Measurements from ENCODE around the gene DUSP6. TPM values are rescaled to one million over a fixed set of nuclear protein-coding genes. Genes with fewer than 3 reads are reported as not detected.

The DUSP6 gene
- total and polyA plus RNA-seq, 2 of the 13 experiments (the other 11 are each of a cell fraction or from before 2014, with no cell fraction given): 40.9 to 161 TPM

- peak; percentile 61; the same call in 1 of the 2 replicates for TF ChIP-seq ETV5 (CRISPR knock-in tag; IDR thresholded peaks at IDR 0.05; ENCODE audit: borderline replicate concordance)
- TF ChIP-seq ZNF619 (CRISPR knock-in tag; IDR thresholded peaks at IDR 0.05): no peak
- no peak for TF ChIP-seq BORCS8-MEF2B (CRISPR knock-in tag; IDR thresholded peaks at IDR 0.05)
- no peak for TF ChIP-seq SMAD3 (CRISPR knock-in tag; IDR thresholded peaks at IDR 0.05)
- 0 out of 2 replicates have a peak, but pooled peaks have one; percentile 3 for TF ChIP-seq HOXD1 (CRISPR knock-in tag; IDR thresholded peaks at IDR 0.05)
- TF ChIP-seq POGK (CRISPR knock-in tag; conservative IDR thresholded peaks at IDR 0.05): 0 out of 2 replicates have a peak, but pooled peaks have one; percentile 10
- TF ChIP-seq RNF219 (CRISPR knock-in tag; IDR thresholded peaks at IDR 0.05): no peak
- TF ChIP-seq GFI1 (CRISPR knock-in tag; IDR thresholded peaks at IDR 0.05; ENCODE audit: borderline replicate concordance): peak; percentile 48
- no peak for TF ChIP-seq ATF6 (CRISPR knock-in tag; conservative IDR thresholded peaks at IDR 0.05)
- no peak for TF ChIP-seq ZSCAN9 (CRISPR knock-in tag; IDR thresholded peaks at IDR 0.05; ENCODE audit: borderline replicate concordance)
- TF ChIP-seq MTA3 (CRISPR knock-in tag; IDR thresholded peaks at IDR 0.05): no peak
- TF ChIP-seq RBFOX2 (IDR thresholded peaks at IDR 0.05; ENCODE audit: low read depth, low read length): 0 out of 2 replicates have a peak, but pooled peaks have one; percentile 20
- TF ChIP-seq GATAD1 (CRISPR knock-in tag; IDR thresholded peaks at IDR 0.05): no peak
- TF ChIP-seq ELF1 (CRISPR knock-in tag; IDR thresholded peaks at IDR 0.05): 0 out of 2 replicates have a peak, but pooled peaks have one; percentile 37
- no peak for TF ChIP-seq DNMT3B (CRISPR knock-in tag; conservative IDR thresholded peaks at IDR 0.05)
- no peak for TF ChIP-seq ZNF124 (CRISPR knock-in tag; IDR thresholded peaks at IDR 0.05)
- no peak for TF ChIP-seq CEBPZ (IDR thresholded peaks at IDR 0.05; ENCODE audit: low read length)
- no peak for TF ChIP-seq FOXA3 (CRISPR knock-in tag; IDR thresholded peaks at IDR 0.05)
- no peak for TF ChIP-seq MLLT10 (CRISPR knock-in tag; IDR thresholded peaks at IDR 0.05)
- TF ChIP-seq SP4 (CRISPR knock-in tag; IDR thresholded peaks at IDR 0.05): no peak
- TF ChIP-seq POLR2G (IDR thresholded peaks at IDR 0.05; ENCODE audit: low read depth, low read length): no peak
Measured at GRCh38 chr12:89389755-89390661, 37.7 kb upstream of the DUSP6 start (continued).
